ENCODE measurements around the gene PIEZO2.

PIEZO2 gene

DNA sequence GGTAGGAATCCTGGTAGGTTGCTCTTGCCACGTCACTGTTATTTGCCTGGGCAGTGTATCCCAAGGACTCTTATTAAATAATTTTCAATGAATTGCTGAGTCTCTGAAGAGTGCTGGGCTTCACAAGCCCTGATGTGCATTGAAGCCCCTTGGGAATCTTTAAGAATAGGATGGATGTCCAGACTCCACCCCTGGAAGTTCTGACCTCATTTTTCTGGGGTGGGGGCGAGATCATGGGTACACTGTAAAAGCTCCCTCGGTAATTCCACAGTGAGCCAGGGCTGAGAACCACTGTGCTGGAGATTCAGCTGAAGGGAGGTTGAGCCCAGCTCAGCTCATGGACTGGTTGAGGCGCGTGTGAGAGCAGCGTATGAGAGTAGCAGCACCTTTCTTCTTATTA, 140.2 kb downstream of the PIEZO2 start:
- no peak overlapping the region for H3K27ac ChIP-seq

DNA sequence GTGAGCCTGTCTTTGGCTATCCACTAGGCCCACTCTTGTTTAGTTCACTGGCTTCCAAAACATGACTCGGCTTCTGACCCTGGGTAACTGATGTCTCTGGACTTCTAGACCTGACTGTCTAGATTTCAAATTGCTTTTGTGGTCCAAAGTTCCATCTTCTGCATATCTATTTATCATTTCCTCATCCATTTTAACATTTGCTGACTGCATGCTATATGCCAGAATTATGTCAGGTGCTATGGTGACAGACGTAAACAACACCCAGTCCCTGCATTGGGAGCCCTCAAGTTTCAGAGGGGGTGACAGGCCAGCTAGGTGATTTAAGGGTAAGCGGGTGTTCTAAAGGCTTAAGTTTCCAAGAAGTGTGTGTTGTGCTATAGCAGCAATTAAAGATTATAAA, 140.9 kb downstream of the PIEZO2 start:
- no peak for TF ChIP-seq ZFX (IDR thresholded peaks at IDR 0.05; ENCODE audit: borderline replicate concordance)
- TF ChIP-seq, protein P1, sequence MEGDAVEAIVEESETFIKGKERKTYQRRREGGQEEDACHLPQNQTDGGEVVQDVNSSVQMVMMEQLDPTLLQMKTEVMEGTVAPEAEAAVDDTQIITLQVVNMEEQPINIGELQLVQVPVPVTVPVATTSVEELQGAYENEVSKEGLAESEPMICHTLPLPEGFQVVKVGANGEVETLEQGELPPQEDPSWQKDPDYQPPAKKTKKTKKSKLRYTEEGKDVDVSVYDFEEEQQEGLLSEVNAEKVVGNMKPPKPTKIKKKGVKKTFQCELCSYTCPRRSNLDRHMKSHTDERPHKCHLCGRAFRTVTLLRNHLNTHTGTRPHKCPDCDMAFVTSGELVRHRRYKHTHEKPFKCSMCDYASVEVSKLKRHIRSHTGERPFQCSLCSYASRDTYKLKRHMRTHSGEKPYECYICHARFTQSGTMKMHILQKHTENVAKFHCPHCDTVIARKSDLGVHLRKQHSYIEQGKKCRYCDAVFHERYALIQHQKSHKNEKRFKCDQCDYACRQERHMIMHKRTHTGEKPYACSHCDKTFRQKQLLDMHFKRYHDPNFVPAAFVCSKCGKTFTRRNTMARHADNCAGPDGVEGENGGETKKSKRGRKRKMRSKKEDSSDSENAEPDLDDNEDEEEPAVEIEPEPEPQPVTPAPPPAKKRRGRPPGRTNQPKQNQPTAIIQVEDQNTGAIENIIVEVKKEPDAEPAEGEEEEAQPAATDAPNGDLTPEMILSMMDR (IDR thresholded peaks at IDR 0.05), result no peak
- no peak overlapping the region for H3K27ac ChIP-seq

More for the DNA sequence above, 140.2 kb downstream of the PIEZO2 start:
- TF ChIP-seq ZFX (IDR thresholded peaks at IDR 0.05; ENCODE audit: borderline replicate concordance), result no peak

DNA sequence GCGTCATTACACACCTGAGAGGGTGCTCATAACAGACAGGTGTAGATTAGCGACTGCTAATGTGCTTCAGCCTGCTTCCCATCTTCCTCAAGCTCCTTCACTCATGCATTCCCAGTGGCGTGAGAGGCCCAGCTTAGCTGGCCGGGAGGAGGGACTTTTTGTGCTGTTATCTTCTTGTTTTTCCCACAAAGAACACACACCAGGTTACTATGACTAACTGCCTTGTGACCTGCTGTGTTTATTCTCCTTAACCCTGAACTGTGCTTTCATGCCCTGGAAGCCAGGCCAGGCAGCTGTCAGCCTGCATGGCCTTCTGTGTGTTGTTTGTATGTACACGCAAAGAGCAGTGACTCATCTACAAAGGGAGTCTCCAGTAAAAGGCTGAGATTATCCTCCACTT, 143.8 kb downstream of the PIEZO2 start:
- TF ChIP-seq ZFX (IDR thresholded peaks at IDR 0.05; ENCODE audit: borderline replicate concordance), result no peak
- TF ChIP-seq, protein P1 (IDR thresholded peaks at IDR 0.05), result no peak
- H3K27ac ChIP-seq, result no peak overlapping the region

DNA sequence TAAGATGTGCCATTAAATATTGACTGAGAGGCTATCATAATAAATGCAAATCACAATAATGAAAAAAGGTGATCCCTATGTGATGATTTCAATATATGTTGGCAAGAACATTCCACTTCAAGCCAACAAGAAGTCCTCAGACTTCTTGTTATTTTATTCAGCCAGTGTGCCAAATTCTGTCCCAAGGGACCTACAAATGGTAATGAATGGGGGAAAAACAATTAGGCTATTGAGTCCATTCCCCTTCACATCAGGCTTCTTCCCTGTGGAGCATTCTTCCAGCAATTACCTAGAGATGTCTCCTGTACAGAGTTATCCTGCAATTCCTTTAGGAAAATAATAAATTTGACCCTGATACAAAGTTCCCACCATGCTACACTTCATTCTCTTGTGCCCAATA, 144.4 kb downstream of the PIEZO2 start:
- H3K27ac ChIP-seq, result no peak overlapping the region
- no peak for TF ChIP-seq ZFX (IDR thresholded peaks at IDR 0.05; ENCODE audit: borderline replicate concordance)
- TF ChIP-seq, protein P1 (IDR thresholded peaks at IDR 0.05), result no peak

DNA sequence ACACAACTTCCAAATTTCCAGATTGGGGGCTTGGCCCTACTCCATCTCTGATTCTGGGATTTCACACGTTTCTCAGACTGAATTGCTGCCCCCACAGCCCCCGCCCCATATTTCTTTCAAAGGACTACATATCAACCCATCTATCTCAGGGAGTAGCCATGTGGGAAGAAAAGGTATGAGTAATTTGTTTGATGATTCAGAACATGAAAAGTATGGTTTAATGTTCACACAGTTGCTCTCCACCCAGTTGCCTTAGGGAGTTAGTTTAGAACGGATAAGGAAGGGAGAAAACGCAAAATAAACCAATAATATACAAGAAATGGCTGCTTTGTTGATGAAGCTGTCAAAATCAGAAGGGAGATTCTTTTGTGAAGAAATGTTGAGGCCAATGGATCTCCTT, 145.1 kb downstream of the PIEZO2 start:
- no peak for TF ChIP-seq ZFX (IDR thresholded peaks at IDR 0.05; ENCODE audit: borderline replicate concordance)
- TF ChIP-seq, protein P1 (IDR thresholded peaks at IDR 0.05), result no peak
- no peak overlapping the region for H3K27ac ChIP-seq

DNA sequence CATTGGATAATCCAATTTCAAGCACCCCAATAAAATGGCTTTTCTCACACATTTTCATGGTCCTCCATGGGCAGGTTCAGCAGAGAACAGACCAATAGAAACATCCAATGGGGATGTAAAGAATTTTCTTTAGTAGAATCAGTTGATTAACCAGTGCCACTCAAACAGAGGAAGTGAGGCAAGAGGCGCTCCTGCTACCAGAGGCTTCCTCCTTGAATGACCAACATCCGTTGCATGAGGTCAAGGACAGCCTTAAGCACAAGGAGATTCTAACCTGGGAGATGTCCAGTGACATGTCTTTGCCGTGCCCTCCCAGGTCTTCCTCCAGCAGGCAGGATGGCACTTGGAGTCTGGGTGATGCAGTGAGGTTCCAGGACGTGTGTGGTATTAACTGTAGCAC, 146.6 kb downstream of the PIEZO2 start:
- TF ChIP-seq, protein P1 (IDR thresholded peaks at IDR 0.05), result no peak
- TF ChIP-seq ZFX (IDR thresholded peaks at IDR 0.05; ENCODE audit: borderline replicate concordance), result no peak
- H3K27ac ChIP-seq, result no peak overlapping the region

DNA sequence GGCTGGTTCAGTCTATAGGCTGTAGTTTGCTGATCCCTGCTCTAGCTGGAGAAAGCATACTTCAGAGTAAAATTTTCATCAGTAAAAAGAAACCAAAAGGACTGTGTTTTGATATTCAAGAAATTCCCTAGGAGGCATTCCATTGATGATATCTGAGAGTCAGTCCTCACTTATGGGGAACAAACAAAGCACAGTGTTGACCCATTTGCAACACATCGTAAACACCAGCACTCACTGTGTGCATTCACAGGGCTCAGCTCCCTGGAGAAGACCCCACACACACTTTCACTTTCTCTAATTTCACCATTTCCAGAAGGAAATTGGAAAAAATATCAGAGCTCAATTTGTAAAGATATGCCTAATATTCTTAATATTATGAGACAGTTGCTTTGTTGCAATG, 147.1 kb downstream of the PIEZO2 start:
- H3K27ac ChIP-seq, result no peak overlapping the region
- TF ChIP-seq, protein P1 (IDR thresholded peaks at IDR 0.05), result no peak
- no peak for TF ChIP-seq ZFX (IDR thresholded peaks at IDR 0.05; ENCODE audit: borderline replicate concordance)

DNA sequence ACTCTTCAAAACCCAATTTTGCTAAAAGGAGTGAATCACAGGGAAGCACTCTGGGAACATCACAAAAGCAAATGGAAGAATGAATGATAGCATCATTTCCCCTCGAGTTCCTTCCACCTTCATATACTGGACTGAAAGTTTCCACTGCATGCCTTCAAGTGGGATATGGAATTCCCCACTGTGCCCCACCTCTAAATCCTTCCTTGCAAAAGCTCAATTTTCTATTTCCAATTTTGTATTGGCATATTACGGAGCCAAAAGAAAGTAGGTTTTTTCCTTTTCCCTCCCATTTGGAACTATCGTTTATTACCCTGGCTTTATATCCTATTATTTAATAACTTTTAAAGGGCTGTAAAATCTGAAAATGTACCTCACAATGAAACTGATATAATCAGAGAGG, 149.3 kb downstream of the PIEZO2 start:
- no peak for TF ChIP-seq ZFX (IDR thresholded peaks at IDR 0.05; ENCODE audit: borderline replicate concordance)
- TF ChIP-seq, protein P1 (IDR thresholded peaks at IDR 0.05), result no peak
- no peak overlapping the region for H3K27ac ChIP-seq
